Neural progenitor cell (in vitro differentiated cells): Measurements from ENCODE around the gene ZNF786. TPM values are rescaled to one million over a fixed set of nuclear protein-coding genes. Genes with fewer than 3 reads are reported as not detected.
"Not testable (repeated sequence)": the region's sequence is repeated elsewhere in the genome, so short reads cannot be mapped to it uniquely, and the experiment has no call there.

ENCODE experiments used
- DNase-seq: peaks from one replicate; pipeline ENCODE4 v3.0.0-alpha.2; 2016; ENCODE audit warnings: low spot score
- H2AFZ ChIP-seq: fragments of 200-600 bp; sonication (generic); replicated peaks from 2 replicates; pipeline ENCODE4 v1.6.1; 2016; ENCODE audit warnings: antibody characterized with exemption
- H3F3A ChIP-seq: fragments of 200-600 bp; sonication (generic); 2 replicates; pipeline ENCODE4 v1.6.1; 2016; ENCODE audit warnings: antibody characterized with exemption, low read depth
- H3K27ac ChIP-seq: fragments of 200-600 bp; sonication (generic); 2 replicates; pipeline ENCODE4 v1.5.1; 2016; ENCODE audit warnings: mild to moderate bottlenecking
- H3K27me3 ChIP-seq: fragments of 200-600 bp; sonication (generic); 2 replicates; pipeline ENCODE4 v1.6.1; 2016; ENCODE audit warnings: mild to moderate bottlenecking, moderate library complexity
- H3K36me3 ChIP-seq: fragments of 200-600 bp; sonication (generic); 2 replicates; pipeline ENCODE4 v1.5.1; 2016
- H3K4me1 ChIP-seq: fragments of 200-600 bp; sonication (generic); 2 replicates; pipeline ENCODE4 v1.6.1; 2016; ENCODE audit warnings: mixed run types
- H3K4me2 ChIP-seq: fragments of 200-600 bp; sonication (generic); 2 replicates; pipeline ENCODE4 v1.6.1; 2016
- H3K4me3 ChIP-seq: fragments of 200-600 bp; sonication (generic); 2 replicates; pipeline ENCODE4 v1.5.1; 2016
- H3K79me2 ChIP-seq: fragments of 200-600 bp; sonication (generic); 2 replicates; pipeline ENCODE4 v1.6.1; 2016; ENCODE audit warnings: low read depth
- H3K9ac ChIP-seq: fragments of 200-600 bp; sonication (generic); 2 replicates; pipeline ENCODE4 v1.6.1; 2016
- H3K9me3 ChIP-seq: fragments of 200-600 bp; sonication (generic); 2 replicates; pipeline ENCODE4 v1.5.1; 2016; ENCODE audit warnings: low read depth
- H4K20me1 ChIP-seq: fragments of 200-600 bp; sonication (generic); 2 replicates; pipeline ENCODE4 v1.6.1; 2016; ENCODE audit warnings: low read depth
- H3K27ac Mint-ChIP-seq: 3 replicates; pipeline ENCODE4 v1.8.0; 2021; ENCODE audit warnings: mixed read lengths
- H3K27me3 Mint-ChIP-seq: 2 replicates; pipeline ENCODE4 v1.8.0; 2022; ENCODE audit warnings: low read depth, mild to moderate bottlenecking, inconsistent platforms, moderate library complexity, mixed read lengths; ENCODE audit not compliant: insufficient read depth
- H3K36me3 Mint-ChIP-seq: 3 replicates; pipeline ENCODE4 v1.8.0; 2021; ENCODE audit warnings: mixed read lengths
- H3K4me1 Mint-ChIP-seq: 3 replicates; pipeline ENCODE4 v1.8.0; 2021; ENCODE audit warnings: mixed read lengths
- H3K4me3 Mint-ChIP-seq: 3 replicates; pipeline ENCODE4 v1.8.0; 2021; ENCODE audit warnings: mild to moderate bottlenecking, moderate library complexity, mixed read lengths
- H3K9me3 Mint-ChIP-seq: 3 replicates; pipeline ENCODE4 v1.8.0; 2020; ENCODE audit warnings: mixed read lengths
- CTCF ChIP-seq: fragments of 200-600 bp; sonication (generic); IDR thresholded peaks from 2 replicates; pipeline ENCODE4 v1.5.1; 2017; ENCODE audit warnings: antibody characterized with exemption, mild to moderate bottlenecking
- EZH2 ChIP-seq: fragments of 200-600 bp; sonication (generic); IDR thresholded peaks from 2 replicates; pipeline ENCODE4 v1.6.1; 2017; ENCODE audit warnings: antibody characterized with exemption, mild to moderate bottlenecking, moderate library complexity
- EZH2phosphoT487 ChIP-seq: fragments of 200-600 bp; sonication (generic); IDR thresholded peaks from 2 replicates; pipeline ENCODE4 v1.6.1; 2017; ENCODE audit warnings: antibody characterized with exemption
- total RNA-seq: library from RNA; depleted of rRNA; stranded (reverse); fragments of >200 nt; gene quantifications from 2 replicates; pipeline ENCODE4 v1.2.3, GENCODE V29; 2015; ENCODE audit warnings: low replicate concordance

ZNF786 gene
- total RNA-seq, 1 donor from 2014 or later: 6.3 TPM

- H3K27me3 ChIP-seq: no peaks in the 10 kb centered on the region
- H3K79me2 ChIP-seq: no peaks in the 10 kb centered on the region
- H3K4me1 ChIP-seq: no peaks in the 10 kb centered on the region
- H3F3A ChIP-seq: peaks cover 6% of the 10 kb centered on the region
- TF ChIP-seq EZH2phosphoT487: no peak
- TF ChIP-seq EZH2: no peak
- TF ChIP-seq CTCF: no peak
- peaks cover 3% of the 10 kb centered on the region for H3K36me3 ChIP-seq
- no peak for DNase-seq
- Mint-ChIP-seq H3K27me3 (peaks cover 2% of the 10 kb centered on the region), H3K27ac (no peak overlapping the region), H3K9me3 (no peaks in the 10 kb centered on the region), H3K4me1 (no peaks in the 10 kb centered on the region), H3K4me3 (no peak overlapping the region), H3K36me3 (peaks cover 30% of the 10 kb centered on the region)
- no peaks in the 10 kb centered on the region for H3K9me3 ChIP-seq
- H4K20me1 ChIP-seq: no peaks in the 10 kb centered on the region
- H3K9ac ChIP-seq: no peak overlapping the region
- no peak overlapping the region for H3K4me3 ChIP-seq
- H2AFZ ChIP-seq: no peak overlapping the region
- no peak overlapping the region for H3K4me2 ChIP-seq
- H3K27ac ChIP-seq: no peak overlapping the region
Measured at GRCh38 chr7:149070372-149071125, 20.0 kb downstream of the ZNF786 start.

- Mint-ChIP-seq H3K4me3 (peak overlapping the region; percentile 3), H3K36me3 (peaks cover 20% of the 10 kb centered on the region), H3K27me3 (peaks cover 2% of the 10 kb centered on the region), H3K4me1 (peaks cover 5% of the 10 kb centered on the region), H3K27ac (no peak overlapping the region), H3K9me3 (no peaks in the 10 kb centered on the region)
- TF ChIP-seq EZH2phosphoT487 (no peak), CTCF (no peak)
- Histone ChIP-seq H3K27ac (no peak overlapping the region), H3K9ac (no peak overlapping the region), H3K4me1 (no peaks in the 10 kb centered on the region), H2AFZ (no peak overlapping the region), H4K20me1 (no peaks in the 10 kb centered on the region), H3F3A (peaks cover 13% of the 10 kb centered on the region), H3K27me3 (no peaks in the 10 kb centered on the region), H3K4me3 (no peak overlapping the region), H3K4me2 (no peak overlapping the region), H3K36me3 (peaks cover 2% of the 10 kb centered on the region), H3K9me3 (no peaks in the 10 kb centered on the region), H3K79me2 (no peaks in the 10 kb centered on the region)
- no peak for DNase-seq
Measured at GRCh38 chr7:149067869-149068268, 22.6 kb downstream of the ZNF786 start.

- H2AFZ ChIP-seq: no peak overlapping the region
- H3K4me3 ChIP-seq: no peak overlapping the region
Measured at GRCh38 chr7:149063476-149063875, 27.0 kb downstream of the ZNF786 start.

GRCh38 chr7:149062217-149062899 is 28.2 kb downstream of the ZNF786 start:
- not testable (repeated sequence) for H3K9ac ChIP-seq, H3K27me3 ChIP-seq, H3K9me3 Mint-ChIP-seq, DNase-seq, H3K4me3 Mint-ChIP-seq, H3K27me3 Mint-ChIP-seq, H3K36me3 ChIP-seq, H3K4me2 ChIP-seq, H3K4me1 ChIP-seq, H4K20me1 ChIP-seq, H3K36me3 Mint-ChIP-seq, H3K79me2 ChIP-seq, H2AFZ ChIP-seq, H3K27ac ChIP-seq, H3K9me3 ChIP-seq, H3K4me3 ChIP-seq, H3K27ac Mint-ChIP-seq
- H3F3A ChIP-seq: peaks cover 13% of the 10 kb centered on the region
- peaks cover 11% of the 10 kb centered on the region for H3K4me1 Mint-ChIP-seq

More at GRCh38 chr7:149063476-149063875, 27.0 kb downstream of the ZNF786 start:
- Histone ChIP-seq H3K9ac (no peak overlapping the region), H3K9me3 (no peaks in the 10 kb centered on the region), H3K36me3 (no peaks in the 10 kb centered on the region), H3K27me3 (no peaks in the 10 kb centered on the region), H3F3A (peaks cover 13% of the 10 kb centered on the region), H3K27ac (no peak overlapping the region), H3K4me2 (no peak overlapping the region), H3K79me2 (no peaks in the 10 kb centered on the region), H3K4me1 (no peaks in the 10 kb centered on the region), H4K20me1 (no peaks in the 10 kb centered on the region)
- Mint-ChIP-seq H3K27me3 (no peaks in the 10 kb centered on the region), H3K27ac (no peak overlapping the region), H3K4me1 (peaks cover 11% of the 10 kb centered on the region), H3K9me3 (no peaks in the 10 kb centered on the region), H3K4me3 (no peak overlapping the region), H3K36me3 (peaks cover 5% of the 10 kb centered on the region)
- TF ChIP-seq EZH2phosphoT487: no peak
- TF ChIP-seq CTCF: no peak
- no peak for TF ChIP-seq EZH2
- DNase-seq: no peak
